ENCODE measurements around the gene OR2B6.
A peak's percentile ranks its signal among the peaks of the same experiment; 100 is the strongest.
"Not testable (repeated sequence)": the region's sequence is repeated elsewhere in the genome, so short reads cannot be mapped to it uniquely, and the experiment has no call there.

Gene OR2B6

GRCh38 chr6:27956941-27957340, at the start of gene OR2B6:
TSS of gene OR2B6 (plus strand) at chr6:27957241. CDS start at chr6:27957241, 0 bp downstream.
- H3K4me3 Mint-ChIP-seq, result no peak within 1 kb of the TSS
- no peaks in the 10 kb centered on the region for H3K9me3 Mint-ChIP-seq
- no peaks in the 10 kb centered on the region for H3K36me3 Mint-ChIP-seq
- H3K4me1 Mint-ChIP-seq, result peaks cover 0 to 2% of the 10 kb centered on the region in 2 donors
- ATAC-seq (replicated peaks) (no peak), DNase-seq (no peak)
- H3K27me3 Mint-ChIP-seq, result no peaks in the 10 kb centered on the region
- peak within 1 kb of the TSS; percentile 42 for H3K27ac Mint-ChIP-seq

GRCh38 chr6:27908017-27908416, 49.0 kb upstream of the OR2B6 start:
- H3K9me3 Mint-ChIP-seq, result peaks cover 0 to 1% of the 10 kb centered on the region in 2 donors
- ATAC-seq (replicated peaks) (no peak), DNase-seq (no peak)
- peaks cover under 1% of the 10 kb centered on the region in 2 donors for H3K4me1 Mint-ChIP-seq
- H3K36me3 Mint-ChIP-seq, result no peaks in the 10 kb centered on the region
- no peak overlapping the region for H3K27ac Mint-ChIP-seq
- peaks cover 0 to under 1% of the 10 kb centered on the region in 2 donors for H3K27me3 Mint-ChIP-seq
- no peak overlapping the region for H3K4me3 Mint-ChIP-seq

- Mint-ChIP-seq H3K4me1 (no peaks in the 10 kb centered on the region), H3K4me3 (no peak within 1 kb of the TSS), H3K36me3 (no peaks in the 10 kb centered on the region), H3K27me3 (no peaks in the 10 kb centered on the region), H3K9me3 (peaks cover 0 to 1% of the 10 kb centered on the region in 2 donors), H3K27ac (no peak within 1 kb of the TSS)
- no peak for ATAC-seq (replicated peaks)
- no peak for DNase-seq
These were observed 45.0 kb upstream of the OR2B6 start, which contains the start of gene OR2B2 for GRCh38 chr6:27911956-27912446. TSS of gene OR2B2 (minus strand) at chr6:27912396. CDS start at chr6:27912319, 77 bp downstream.

GRCh38 chr6:27922949-27923348, 34.1 kb upstream of the OR2B6 start:
- H3K27ac Mint-ChIP-seq, result no peak overlapping the region
- no peaks in the 10 kb centered on the region for H3K27me3 Mint-ChIP-seq
- no peaks in the 10 kb centered on the region for H3K36me3 Mint-ChIP-seq
- no peaks in the 10 kb centered on the region for H3K4me1 Mint-ChIP-seq
- DNase-seq (no peak), ATAC-seq (replicated peaks) (no peak)
- no peak overlapping the region for H3K4me3 Mint-ChIP-seq
- H3K9me3 Mint-ChIP-seq, result no peaks in the 10 kb centered on the region

- H3K4me3 Mint-ChIP-seq, result no peak overlapping the region
- ATAC-seq (replicated peaks), result no peak
- H3K4me1 Mint-ChIP-seq, result no peaks in the 10 kb centered on the region
- peaks cover 0 to 3% of the 10 kb centered on the region in 2 donors for H3K36me3 Mint-ChIP-seq
- peaks cover 0 to 2% of the 10 kb centered on the region in 2 donors for H3K9me3 Mint-ChIP-seq
- DNase-seq, result no peak
- no peak overlapping the region for H3K27ac Mint-ChIP-seq
- peaks cover 0 to 3% of the 10 kb centered on the region in 2 donors for H3K27me3 Mint-ChIP-seq
These were observed 32.9 kb upstream of the OR2B6 start for GRCh38 chr6:27924179-27924578.

GRCh38 chr6:27928041-27928440, 29.0 kb upstream of the OR2B6 start:
- not testable (repeated sequence) for DNase-seq; H3K4me1 Mint-ChIP-seq; ATAC-seq (replicated peaks); H3K27me3 Mint-ChIP-seq; H3K9me3 Mint-ChIP-seq; H3K4me3 Mint-ChIP-seq; H3K27ac Mint-ChIP-seq
- peaks cover 3 to 11% of the 10 kb centered on the region in 2 donors for H3K36me3 Mint-ChIP-seq

GRCh38 chr6:27929930-27930329, 27.1 kb upstream of the OR2B6 start:
- H3K4me3 Mint-ChIP-seq; DNase-seq; H3K27ac Mint-ChIP-seq; H3K9me3 Mint-ChIP-seq; ATAC-seq (replicated peaks); H3K4me1 Mint-ChIP-seq; H3K27me3 Mint-ChIP-seq: not testable (repeated sequence)
- peaks cover 3 to 11% of the 10 kb centered on the region in 2 donors for H3K36me3 Mint-ChIP-seq

GRCh38 chr6:27931209-27931608, 25.8 kb upstream of the OR2B6 start:
- ATAC-seq (replicated peaks) (no peak), DNase-seq (no peak)
- H3K36me3 Mint-ChIP-seq, result peaks cover 3 to 11% of the 10 kb centered on the region in 2 donors
- no peak overlapping the region for H3K27ac Mint-ChIP-seq
- no peaks in the 10 kb centered on the region for H3K4me1 Mint-ChIP-seq
- H3K9me3 Mint-ChIP-seq, result peaks cover 5 to 7% of the 10 kb centered on the region in 2 donors
- H3K4me3 Mint-ChIP-seq, result no peak overlapping the region
- peaks cover 0 to 7% of the 10 kb centered on the region in 2 donors for H3K27me3 Mint-ChIP-seq

GRCh38 chr6:27940766-27941165, 16.3 kb upstream of the OR2B6 start:
- H3K4me3 Mint-ChIP-seq, result no peak overlapping the region
- ATAC-seq (replicated peaks) (no peak), DNase-seq (no peak)
- H3K9me3 Mint-ChIP-seq, result peaks cover 0 to 2% of the 10 kb centered on the region in 2 donors
- H3K36me3 Mint-ChIP-seq, result peaks cover 2 to 3% of the 10 kb centered on the region in 2 donors
- H3K27me3 Mint-ChIP-seq, result peaks cover 5 to 9% of the 10 kb centered on the region in 2 donors
- H3K4me1 Mint-ChIP-seq, result peaks cover 0 to 1% of the 10 kb centered on the region in 2 donors
- no peak overlapping the region for H3K27ac Mint-ChIP-seq

GRCh38 chr6:27943072-27943471, 14.0 kb upstream of the OR2B6 start:
- H3K36me3 Mint-ChIP-seq; H3K4me1 Mint-ChIP-seq; H3K27me3 Mint-ChIP-seq; H3K27ac Mint-ChIP-seq; DNase-seq; ATAC-seq (replicated peaks); H3K9me3 Mint-ChIP-seq; H3K4me3 Mint-ChIP-seq: not testable (repeated sequence)

- DNase-seq (no peak), ATAC-seq (replicated peaks) (no peak)
- Mint-ChIP-seq H3K27me3 (no peaks in the 10 kb centered on the region), H3K9me3 (peaks cover 0 to 4% of the 10 kb centered on the region in 2 donors), H3K36me3 (no peaks in the 10 kb centered on the region), H3K4me3 (no peak overlapping the region), H3K4me1 (no peaks in the 10 kb centered on the region), H3K27ac (no peak overlapping the region)
These were observed 8.8 kb upstream of the OR2B6 start for GRCh38 chr6:27948237-27948636.

- H3K4me3 Mint-ChIP-seq, result no peak overlapping the region
- no peak for ATAC-seq (replicated peaks)
- no peaks in the 10 kb centered on the region for H3K36me3 Mint-ChIP-seq
- H3K4me1 Mint-ChIP-seq, result no peaks in the 10 kb centered on the region
- no peaks in the 10 kb centered on the region for H3K27me3 Mint-ChIP-seq
- peaks cover 0 to 2% of the 10 kb centered on the region in 2 donors for H3K9me3 Mint-ChIP-seq
- no peak for DNase-seq
- no peak overlapping the region for H3K27ac Mint-ChIP-seq
These were observed 6.0 kb upstream of the OR2B6 start for GRCh38 chr6:27951040-27951439.

GRCh38 chr6:27957516-27957915, 475 bp downstream of the OR2B6 start:
- ATAC-seq (replicated peaks) (no peak), DNase-seq (no peak)
- H3K4me3 Mint-ChIP-seq, result no peak overlapping the region
- no peaks in the 10 kb centered on the region for H3K9me3 Mint-ChIP-seq
- peaks cover 0 to 2% of the 10 kb centered on the region in 2 donors for H3K4me1 Mint-ChIP-seq
- H3K27me3 Mint-ChIP-seq, result no peaks in the 10 kb centered on the region
- H3K36me3 Mint-ChIP-seq, result no peaks in the 10 kb centered on the region
- no peak overlapping the region for H3K27ac Mint-ChIP-seq

GRCh38 chr6:27962506-27962905, 5.5 kb downstream of the OR2B6 start:
- Mint-ChIP-seq H3K9me3 (peaks cover 9 to 12% of the 10 kb centered on the region in 2 donors), H3K36me3 (peaks cover 5 to 19% of the 10 kb centered on the region in 2 donors), H3K27ac (no peak overlapping the region), H3K4me1 (peaks cover 15 to 24% of the 10 kb centered on the region in 2 donors), H3K4me3 (no peak overlapping the region), H3K27me3 (peaks cover 0 to 5% of the 10 kb centered on the region in 2 donors)
- ATAC-seq (replicated peaks), result no peak
- no peak for DNase-seq

GRCh38 chr6:27966044-27966443, 9.0 kb downstream of the OR2B6 start:
- DNase-seq (no peak), ATAC-seq (replicated peaks) (peak; percentile 83 to 87)
- H3K9me3 Mint-ChIP-seq, result peaks cover 12 to 19% of the 10 kb centered on the region in 2 donors
- H3K4me3 Mint-ChIP-seq, result no peak overlapping the region
- peaks cover 6 to 23% of the 10 kb centered on the region in 2 donors for H3K36me3 Mint-ChIP-seq
- H3K27ac Mint-ChIP-seq, result peak overlapping the region; percentile 89
- H3K27me3 Mint-ChIP-seq, result peaks cover 0 to 14% of the 10 kb centered on the region in 2 donors
- H3K4me1 Mint-ChIP-seq, result peaks cover 21 to 34% of the 10 kb centered on the region in 2 donors
